Ishikawa (cell line): ENCODE data around the gene CYB5RL.

ENCODE experiments used
- CEBPB ChIP-seq: IDR thresholded peaks from 2 replicates; pipeline ENCODE4 v1.6.1; 2012
- CREB1 ChIP-seq: IDR thresholded peaks from 2 replicates; pipeline ENCODE4 v1.6.1; 2012; ENCODE audit warnings: low read depth
- EGR1 ChIP-seq: IDR thresholded peaks from 2 replicates; pipeline ENCODE4 v1.6.1; 2012
- EP300 ChIP-seq: IDR thresholded peaks from 2 replicates; pipeline ENCODE4 v1.6.1; 2012; ENCODE audit warnings: borderline replicate concordance
- FOXM1 ChIP-seq: IDR thresholded peaks from 2 replicates; pipeline ENCODE4 v1.6.1; 2012; ENCODE audit warnings: low read depth, borderline replicate concordance
- NFIC ChIP-seq: IDR thresholded peaks from 2 replicates; pipeline ENCODE4 v1.6.1; 2012
- RAD21 ChIP-seq: IDR thresholded peaks from 2 replicates; pipeline ENCODE4 v1.6.1; 2012; ENCODE audit warnings: low read depth
- TAF1 ChIP-seq: IDR thresholded peaks from 2 replicates; pipeline ENCODE4 v1.6.1; 2012; ENCODE audit warnings: low read depth, mild to moderate bottlenecking
- TCF12 ChIP-seq: IDR thresholded peaks from 2 replicates; pipeline ENCODE4 v1.6.1; 2012; ENCODE audit warnings: low read depth
- TEAD4 ChIP-seq: IDR thresholded peaks from 2 replicates; pipeline ENCODE4 v1.6.1; 2012
- YY1 ChIP-seq: IDR thresholded peaks from 2 replicates; pipeline ENCODE4 v1.6.1; 2012; ENCODE audit warnings: low read depth
- ZBTB7A ChIP-seq: IDR thresholded peaks from 2 replicates; pipeline ENCODE4 v1.6.1; 2012; ENCODE audit warnings: low read depth
- TF ChIP-seq, protein P1 (sequence below): IDR thresholded peaks from 2 replicates; pipeline ENCODE4 v1.6.1; 2012
- TF ChIP-seq, protein P2 (sequence below): IDR thresholded peaks from 2 replicates; pipeline ENCODE4 v1.6.1; 2012; ENCODE audit warnings: low read depth, mild to moderate bottlenecking
- TF ChIP-seq, protein P3 (sequence below): IDR thresholded peaks from 2 replicates; pipeline ENCODE4 v1.6.1; 2012

The CYB5RL gene

DNA sequence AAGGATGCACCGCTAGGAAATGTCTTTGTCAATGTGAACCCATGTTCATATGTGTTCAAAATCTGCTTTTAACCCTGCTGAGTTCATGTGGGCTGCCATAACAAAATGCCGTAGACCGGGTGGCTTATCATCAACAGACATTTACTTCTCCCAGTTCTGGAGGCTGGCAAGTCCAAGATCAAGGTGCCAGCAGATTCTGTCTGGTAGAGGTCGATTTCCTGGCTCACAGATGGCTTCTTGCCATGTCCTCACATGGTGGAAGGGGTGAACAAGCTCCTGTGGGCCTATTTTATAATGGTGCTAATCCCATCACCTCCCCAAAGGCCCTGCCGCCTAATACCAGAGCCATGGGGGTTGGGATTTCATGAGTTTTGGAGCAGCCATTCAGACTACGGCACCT is 42.4 kb downstream of the CYB5RL start:
- no peak for TF ChIP-seq TAF1
- no peak for TF ChIP-seq CEBPB
- TF ChIP-seq FOXM1 = no peak
- no peak for TF ChIP-seq EP300

DNA sequence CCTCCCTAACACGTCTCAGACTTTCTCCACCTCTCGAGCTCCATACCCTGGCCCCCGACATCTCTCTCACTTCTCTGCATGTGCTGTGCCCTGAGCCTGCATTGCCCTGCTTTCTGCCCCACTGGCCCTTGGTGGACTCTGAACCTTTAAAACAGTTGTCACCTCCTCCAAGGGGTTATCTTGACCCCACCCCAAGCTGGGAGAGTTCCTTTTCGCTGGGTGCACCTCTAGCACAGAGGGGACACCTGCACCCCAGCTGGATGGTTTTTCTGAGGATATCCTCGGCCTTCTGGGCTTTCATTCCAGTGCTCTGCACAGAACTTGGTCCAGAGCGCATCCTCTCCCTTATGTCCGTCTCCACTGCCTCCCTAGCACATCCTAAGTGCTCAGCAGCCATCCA is 42.8 kb downstream of the CYB5RL start:
- TF ChIP-seq ZBTB7A = no peak
- TF ChIP-seq YY1 = no peak
- TF ChIP-seq RAD21 = no peak
- no peak for TF ChIP-seq EP300
- TF ChIP-seq NFIC = no peak
- no peak for TF ChIP-seq CEBPB
- no peak for TF ChIP-seq TEAD4
- TF ChIP-seq, protein P1, sequence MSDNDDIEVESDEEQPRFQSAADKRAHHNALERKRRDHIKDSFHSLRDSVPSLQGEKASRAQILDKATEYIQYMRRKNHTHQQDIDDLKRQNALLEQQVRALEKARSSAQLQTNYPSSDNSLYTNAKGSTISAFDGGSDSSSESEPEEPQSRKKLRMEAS = no peak
- TF ChIP-seq, protein P2, sequence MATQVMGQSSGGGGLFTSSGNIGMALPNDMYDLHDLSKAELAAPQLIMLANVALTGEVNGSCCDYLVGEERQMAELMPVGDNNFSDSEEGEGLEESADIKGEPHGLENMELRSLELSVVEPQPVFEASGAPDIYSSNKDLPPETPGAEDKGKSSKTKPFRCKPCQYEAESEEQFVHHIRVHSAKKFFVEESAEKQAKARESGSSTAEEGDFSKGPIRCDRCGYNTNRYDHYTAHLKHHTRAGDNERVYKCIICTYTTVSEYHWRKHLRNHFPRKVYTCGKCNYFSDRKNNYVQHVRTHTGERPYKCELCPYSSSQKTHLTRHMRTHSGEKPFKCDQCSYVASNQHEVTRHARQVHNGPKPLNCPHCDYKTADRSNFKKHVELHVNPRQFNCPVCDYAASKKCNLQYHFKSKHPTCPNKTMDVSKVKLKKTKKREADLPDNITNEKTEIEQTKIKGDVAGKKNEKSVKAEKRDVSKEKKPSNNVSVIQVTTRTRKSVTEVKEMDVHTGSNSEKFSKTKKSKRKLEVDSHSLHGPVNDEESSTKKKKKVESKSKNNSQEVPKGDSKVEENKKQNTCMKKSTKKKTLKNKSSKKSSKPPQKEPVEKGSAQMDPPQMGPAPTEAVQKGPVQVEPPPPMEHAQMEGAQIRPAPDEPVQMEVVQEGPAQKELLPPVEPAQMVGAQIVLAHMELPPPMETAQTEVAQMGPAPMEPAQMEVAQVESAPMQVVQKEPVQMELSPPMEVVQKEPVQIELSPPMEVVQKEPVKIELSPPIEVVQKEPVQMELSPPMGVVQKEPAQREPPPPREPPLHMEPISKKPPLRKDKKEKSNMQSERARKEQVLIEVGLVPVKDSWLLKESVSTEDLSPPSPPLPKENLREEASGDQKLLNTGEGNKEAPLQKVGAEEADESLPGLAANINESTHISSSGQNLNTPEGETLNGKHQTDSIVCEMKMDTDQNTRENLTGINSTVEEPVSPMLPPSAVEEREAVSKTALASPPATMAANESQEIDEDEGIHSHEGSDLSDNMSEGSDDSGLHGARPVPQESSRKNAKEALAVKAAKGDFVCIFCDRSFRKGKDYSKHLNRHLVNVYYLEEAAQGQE = no peak
- TF ChIP-seq CREB1 = no peak
- TF ChIP-seq TAF1 = no peak
- TF ChIP-seq FOXM1 = no peak
- TF ChIP-seq EGR1 = no peak

DNA sequence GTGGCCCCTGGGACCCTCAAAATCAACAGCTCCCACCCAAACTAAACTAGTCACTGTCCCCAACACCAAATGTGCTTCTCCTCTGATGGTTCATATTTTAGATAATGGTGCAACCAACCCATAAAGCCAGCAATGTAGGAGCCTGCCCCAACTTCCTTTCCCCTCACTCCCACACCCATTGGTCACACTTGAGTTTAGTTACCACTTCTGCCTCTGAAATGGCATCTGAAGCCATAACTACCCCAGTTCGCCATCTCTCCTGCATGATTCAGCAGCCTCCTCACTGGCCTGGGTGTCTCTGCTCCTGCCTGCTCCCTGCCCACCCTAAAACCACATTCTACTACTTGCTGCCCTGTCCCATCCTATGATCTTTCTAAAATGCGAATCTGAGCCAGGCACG is 43.6 kb downstream of the CYB5RL start:
- no peak for TF ChIP-seq ZBTB7A
- no peak for TF ChIP-seq TCF12
- no peak for TF ChIP-seq NFIC
- TF ChIP-seq RAD21 = no peak
- no peak for TF ChIP-seq CEBPB
- no peak for TF ChIP-seq FOXM1
- TF ChIP-seq EGR1 = no peak
- TF ChIP-seq TEAD4 = no peak
- TF ChIP-seq CREB1 = no peak
- TF ChIP-seq, protein P1 = no peak
- no peak for TF ChIP-seq TAF1
- TF ChIP-seq EP300 = no peak
- TF ChIP-seq, protein P3, sequence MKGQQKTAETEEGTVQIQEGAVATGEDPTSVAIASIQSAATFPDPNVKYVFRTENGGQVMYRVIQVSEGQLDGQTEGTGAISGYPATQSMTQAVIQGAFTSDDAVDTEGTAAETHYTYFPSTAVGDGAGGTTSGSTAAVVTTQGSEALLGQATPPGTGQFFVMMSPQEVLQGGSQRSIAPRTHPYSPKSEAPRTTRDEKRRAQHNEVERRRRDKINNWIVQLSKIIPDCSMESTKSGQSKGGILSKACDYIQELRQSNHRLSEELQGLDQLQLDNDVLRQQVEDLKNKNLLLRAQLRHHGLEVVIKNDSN = no peak
- no peak for TF ChIP-seq YY1
- TF ChIP-seq, protein P2 = no peak

DNA sequence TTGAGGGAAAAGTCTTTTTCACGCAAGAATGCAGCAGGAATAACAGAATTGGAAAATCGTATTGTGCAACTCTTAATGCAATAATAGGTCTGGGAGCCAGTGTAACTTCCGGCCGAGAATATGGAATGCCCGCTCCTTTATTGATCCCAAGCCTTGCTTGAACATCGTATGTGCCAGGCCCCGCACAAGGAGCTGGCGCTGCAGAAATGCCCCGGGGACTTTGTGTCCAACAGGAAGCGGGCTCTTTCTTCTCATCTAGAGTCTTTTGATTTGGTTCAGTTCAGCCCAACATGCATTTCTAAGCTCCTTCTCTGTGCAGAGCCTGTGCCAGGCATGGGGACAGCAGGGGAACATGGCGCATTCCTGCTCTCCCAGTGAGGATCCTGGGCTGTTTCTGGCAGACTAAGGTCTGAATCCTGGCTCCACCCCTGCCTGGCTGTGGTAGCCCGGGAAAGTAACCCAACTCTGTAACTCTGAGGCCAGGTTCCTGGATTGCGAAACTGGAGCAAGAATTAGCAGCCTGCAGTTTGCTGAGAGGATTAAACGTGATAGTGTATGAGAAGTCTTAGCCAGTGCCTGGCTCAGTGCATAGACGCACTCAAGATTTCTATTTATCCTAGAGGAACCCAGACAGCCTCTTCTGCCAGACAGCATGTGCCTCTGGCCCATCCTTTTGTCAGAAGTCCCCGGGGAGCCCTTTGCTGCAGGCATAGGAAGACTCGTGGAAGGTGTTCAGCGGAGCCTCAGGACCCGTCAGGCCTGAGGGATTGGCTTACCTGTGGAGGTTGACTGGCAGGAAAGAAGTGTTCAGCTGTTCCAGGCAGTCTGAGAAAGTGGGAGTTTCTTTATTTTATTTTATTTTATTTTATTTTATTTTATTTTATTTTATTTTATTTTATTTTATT is 46.0 kb downstream of the CYB5RL start:
- no peak for TF ChIP-seq NFIC
- TF ChIP-seq CEBPB = peak; percentile 99

DNA sequence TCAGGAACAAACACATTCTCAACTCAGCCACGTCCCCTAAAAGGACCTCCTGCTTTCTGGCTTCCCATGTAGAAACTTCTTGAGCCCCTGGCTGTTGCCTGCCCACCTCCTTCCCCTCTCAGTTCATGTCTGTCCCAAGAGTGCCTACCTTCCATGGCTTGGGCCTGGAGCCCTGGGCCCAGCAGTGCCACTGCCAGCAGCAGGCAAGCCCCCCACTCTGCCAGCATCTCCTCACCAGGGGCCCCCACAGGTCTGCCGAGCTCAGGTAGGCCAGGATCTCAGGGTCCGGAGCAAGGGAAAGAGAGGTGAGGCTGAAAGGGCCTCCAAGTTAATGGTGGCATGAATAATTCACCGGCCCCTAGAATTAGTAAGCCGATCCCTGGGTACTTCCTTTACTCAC is 47.1 kb downstream of the CYB5RL start, which contains the start of gene CDCP2:
Gene CDCP2, minus strand, starts transcription at position 305 of the 400 bp plus-strand sequence. Its CDS starts 78 bp downstream, at position 227.
- TF ChIP-seq, protein P1 = no peak
- TF ChIP-seq FOXM1 (no peak), CEBPB (no peak), NFIC (no peak), TEAD4 (no peak), EP300 (no peak), RAD21 (no peak), YY1 (no peak), ZBTB7A (no peak), TAF1 (no peak), EGR1 (no peak), TCF12 (no peak)
- TF ChIP-seq, protein P3 = no peak
- TF ChIP-seq, protein P2 = no peak
